Dermis blood vessel endothelial cell (primary cell): ENCODE data around the gene LASP1NB.
"Not testable (repeated sequence)": the region's sequence is repeated elsewhere in the genome, so short reads cannot be mapped to it uniquely, and the experiment has no call there.

ENCODE experiments used
- DNase-seq: peaks from one replicate; pipeline ENCODE4 v3.0.0; 2010

LASP1NB gene

GRCh38 chr17:38897176-38897575 lies 28.2 kb upstream of the LASP1NB start:
- DNase-seq, result peak; percentile 53

- DNase-seq, result peak; percentile 59
Observed at GRCh38 chr17:38897671-38898290, 27.6 kb upstream of the LASP1NB start.

GRCh38 chr17:38898291-38898679 lies 27.1 kb upstream of the LASP1NB start:
- no peak for DNase-seq

GRCh38 chr17:38898812-38899348 lies 26.5 kb upstream of the LASP1NB start:
- DNase-seq, result peak; percentile 67

GRCh38 chr17:38899421-38899820 lies 26.0 kb upstream of the LASP1NB start:
- DNase-seq, result no peak

GRCh38 chr17:38900978-38901656 lies 24.3 kb upstream of the LASP1NB start:
- DNase-seq, result peak; percentile 78

GRCh38 chr17:38903404-38903803 lies 22.0 kb upstream of the LASP1NB start:
- DNase-seq, result no peak

- DNase-seq, result no peak
Observed at GRCh38 chr17:38904892-38905291, 20.5 kb upstream of the LASP1NB start.

GRCh38 chr17:38905375-38905774 lies 20.0 kb upstream of the LASP1NB start:
- DNase-seq, result no peak

- DNase-seq, result peak; percentile 42
Observed at GRCh38 chr17:38906460-38907228, 18.8 kb upstream of the LASP1NB start.

GRCh38 chr17:38907930-38908675 lies 17.3 kb upstream of the LASP1NB start:
- DNase-seq, result no peak

GRCh38 chr17:38908676-38909181 lies 16.7 kb upstream of the LASP1NB start:
- DNase-seq, result peak; percentile 75

GRCh38 chr17:38910325-38910724 lies 15.1 kb upstream of the LASP1NB start:
- DNase-seq, result no peak

- DNase-seq, result no peak
Observed at GRCh38 chr17:38911081-38911730, 14.2 kb upstream of the LASP1NB start.

- DNase-seq, result not testable (repeated sequence)
Observed at GRCh38 chr17:38911731-38912081, 13.7 kb upstream of the LASP1NB start.

- no peak for DNase-seq
Observed at GRCh38 chr17:38912221-38912813, 13.1 kb upstream of the LASP1NB start.

- DNase-seq, result no peak
Observed at GRCh38 chr17:38914741-38915638, 10.4 kb upstream of the LASP1NB start.

- DNase-seq, result no peak
Observed at GRCh38 chr17:38915639-38915995, 9.8 kb upstream of the LASP1NB start.

- DNase-seq, result no peak
Observed at GRCh38 chr17:38916771-38917170, 8.6 kb upstream of the LASP1NB start.

- DNase-seq, result no peak
Observed at GRCh38 chr17:38917259-38917658, 8.2 kb upstream of the LASP1NB start.
